ENCODE data around the gene C1orf122. TPM values are rescaled to one million over a fixed set of nuclear protein-coding genes. Genes with fewer than 3 reads are reported as not detected.

C1orf122 gene
- total RNA-seq, 1 donor from 2014 or later, result 9.4 TPM

DNA sequence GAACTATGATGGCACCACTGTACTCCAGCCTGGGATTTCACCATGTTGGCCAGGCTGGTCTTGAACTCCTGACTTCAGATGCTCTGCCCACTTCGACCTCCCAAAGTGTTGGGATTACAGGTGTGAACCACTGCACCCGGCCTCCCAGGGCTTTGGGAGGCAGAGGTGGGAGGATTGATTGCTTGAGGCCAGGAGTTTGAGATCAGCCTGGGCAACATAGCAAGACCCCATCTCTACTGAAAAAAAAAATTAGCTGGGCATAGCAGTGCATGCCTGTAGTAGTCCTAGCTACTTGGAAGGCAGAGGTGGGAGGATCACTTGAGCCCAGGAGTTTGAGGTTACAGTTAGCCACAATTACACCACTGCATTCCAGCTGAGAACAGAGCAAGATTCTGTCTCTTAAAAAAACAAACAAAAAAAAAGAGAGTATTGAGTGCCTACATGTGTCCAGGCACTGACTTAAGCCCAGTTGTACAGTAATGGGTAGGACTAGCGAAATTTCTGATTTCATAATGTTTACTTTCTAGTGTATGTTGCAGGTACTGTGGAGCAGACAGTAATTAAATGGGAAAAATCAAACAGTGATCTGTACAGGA lies 9.7 kb upstream of the C1orf122 start:
- peaks cover 17 to 35% (median 19%) of the 10 kb centered on the region in 3 donors for H3K36me3 ChIP-seq (ENCODE audit: control insufficient read depth in 3 of 3, insufficient read depth in 3 of 3, low read length in 3 of 3)
- no peak overlapping the region for H3K27ac ChIP-seq (ENCODE audit: low read depth, low read length)
- H3K9ac ChIP-seq (ENCODE audit: low read depth in 1 of 3, low read length in 3 of 3), result no peak overlapping the region
- peaks cover 0 to under 1% (median 0%) of the 10 kb centered on the region in 3 donors for H3K27me3 ChIP-seq (ENCODE audit: control insufficient read depth in 3 of 3, insufficient read depth in 3 of 3, low read length in 3 of 3)
- H3K4me1 ChIP-seq (ENCODE audit: control insufficient read depth in 3 of 3, insufficient read depth in 3 of 3, low read length in 3 of 3), result peaks cover 8 to 13% (median 10%) of the 10 kb centered on the region in 3 donors
- H3K4me3 ChIP-seq (ENCODE audit: low read length in 3 of 3), result no peak overlapping the region
- no peaks in the 10 kb centered on the region for H3K9me3 ChIP-seq (ENCODE audit: control insufficient read depth in 3 of 3, low read length in 3 of 3)

GRCh38 chr1:37802439-37802838 lies 5.2 kb upstream of the C1orf122 start:
- no peak overlapping the region for H3K9ac ChIP-seq (ENCODE audit: low read depth in 1 of 3, low read length in 3 of 3)
- peaks cover 55 to 69% (median 58%) of the 10 kb centered on the region in 3 donors for H3K36me3 ChIP-seq (ENCODE audit: control insufficient read depth in 3 of 3, insufficient read depth in 3 of 3, low read length in 3 of 3)
- H3K27me3 ChIP-seq (ENCODE audit: control insufficient read depth in 3 of 3, insufficient read depth in 3 of 3, low read length in 3 of 3), result no peaks in the 10 kb centered on the region
- H3K27ac ChIP-seq (ENCODE audit: low read depth, low read length), result no peak overlapping the region
- H3K4me3 ChIP-seq (ENCODE audit: low read length in 3 of 3), result no peak overlapping the region
- no peaks in the 10 kb centered on the region for H3K9me3 ChIP-seq (ENCODE audit: control insufficient read depth in 3 of 3, low read length in 3 of 3)
- peaks cover 9 to 11% (median 9%) of the 10 kb centered on the region in 3 donors for H3K4me1 ChIP-seq (ENCODE audit: control insufficient read depth in 3 of 3, insufficient read depth in 3 of 3, low read length in 3 of 3)

DNA sequence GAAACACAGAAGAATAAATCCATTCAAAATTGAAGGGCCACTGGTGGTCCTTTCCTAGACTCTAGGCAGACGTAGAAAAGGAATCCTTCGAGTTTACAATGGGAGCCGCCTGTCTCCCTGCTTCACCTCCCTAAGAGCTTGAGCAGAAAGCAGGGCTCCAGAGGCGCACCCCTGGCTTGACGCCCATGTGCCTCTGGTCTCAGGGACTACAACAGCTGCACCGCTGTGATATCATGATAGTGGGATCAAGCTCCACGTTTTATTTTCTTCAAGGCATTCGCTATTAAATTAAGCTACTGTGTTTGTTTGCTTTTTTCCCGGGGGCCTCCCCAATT lies 403 bp upstream of the C1orf122 start:
- Histone ChIP-seq H3K4me3 (ENCODE audit: low read length in 3 of 3) (peak overlapping the region; percentile 74 to 92 (median 86)), H3K27ac (ENCODE audit: low read depth, low read length) (peak overlapping the region; percentile 80), H3K9ac (ENCODE audit: low read depth in 1 of 3, low read length in 3 of 3) (peak overlapping the region; percentile 82 to 94 (median 93)), H3K4me1 (ENCODE audit: control insufficient read depth in 3 of 3, insufficient read depth in 3 of 3, low read length in 3 of 3) (peaks cover 17 to 23% (median 22%) of the 10 kb centered on the region in 3 donors), H3K36me3 (ENCODE audit: control insufficient read depth in 3 of 3, insufficient read depth in 3 of 3, low read length in 3 of 3) (peaks cover 41 to 44% (median 43%) of the 10 kb centered on the region in 3 donors), H3K9me3 (ENCODE audit: control insufficient read depth in 3 of 3, low read length in 3 of 3) (no peaks in the 10 kb centered on the region), H3K27me3 (ENCODE audit: control insufficient read depth in 3 of 3, insufficient read depth in 3 of 3, low read length in 3 of 3) (no peaks in the 10 kb centered on the region)

DNA sequence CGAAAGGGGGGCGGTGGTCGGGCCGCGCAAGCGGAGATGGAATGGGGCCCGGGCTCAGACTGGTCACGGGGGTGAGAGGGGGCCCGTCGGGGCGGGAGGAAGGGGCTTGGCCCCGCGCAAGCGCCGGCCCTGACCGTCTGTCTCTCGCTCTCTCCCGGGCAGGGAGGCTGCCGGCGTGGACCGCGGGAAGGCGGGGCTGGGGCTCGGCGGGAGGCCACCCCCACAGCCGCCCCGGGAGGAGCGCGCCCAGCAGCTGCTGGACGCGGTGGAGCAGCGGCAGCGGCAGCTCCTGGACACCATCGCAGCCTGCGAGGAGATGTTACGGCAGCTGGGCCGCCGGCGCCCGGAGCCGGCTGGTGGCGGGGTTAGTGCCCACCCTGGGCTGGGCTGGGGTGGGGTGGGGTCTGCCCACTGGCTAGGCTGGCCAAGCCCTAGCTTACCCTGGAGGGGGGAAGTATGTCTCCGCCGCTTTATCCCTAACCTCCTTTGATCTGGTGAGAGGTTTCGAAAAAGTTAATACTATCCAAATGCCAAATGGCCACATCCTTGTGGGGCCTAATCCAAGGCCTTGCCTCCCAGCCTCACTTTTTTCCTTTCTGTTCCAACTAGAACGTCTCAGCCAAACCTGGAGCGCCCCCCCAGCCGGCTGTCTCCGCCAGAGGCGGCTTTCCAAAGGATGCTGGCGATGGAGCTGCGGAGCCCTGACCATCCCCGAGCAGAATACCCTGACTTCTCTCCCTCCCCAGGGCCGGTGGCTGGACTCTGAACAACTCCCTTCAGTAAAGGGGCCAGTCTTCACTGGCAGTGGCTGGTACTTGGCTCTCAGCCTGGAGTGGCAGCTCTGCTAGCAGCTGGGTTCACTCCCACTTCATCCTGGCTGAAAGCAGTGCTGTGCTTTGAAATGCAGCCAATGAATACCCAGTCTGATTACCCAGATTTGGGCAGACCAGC lies 1.1 kb downstream of the C1orf122 start:
- Histone ChIP-seq H3K27me3 (ENCODE audit: control insufficient read depth in 3 of 3, insufficient read depth in 3 of 3, low read length in 3 of 3) (no peaks in the 10 kb centered on the region), H3K9me3 (ENCODE audit: control insufficient read depth in 3 of 3, low read length in 3 of 3) (no peaks in the 10 kb centered on the region), H3K4me3 (ENCODE audit: low read length in 3 of 3) (peak overlapping the region; percentile 74 to 92 (median 86)), H3K27ac (ENCODE audit: low read depth, low read length) (peak overlapping the region; percentile 89), H3K9ac (ENCODE audit: low read depth in 1 of 3, low read length in 3 of 3) (peak overlapping the region; percentile 63 to 94 (median 78)), H3K4me1 (ENCODE audit: control insufficient read depth in 3 of 3, insufficient read depth in 3 of 3, low read length in 3 of 3) (peaks cover 22 to 28% (median 27%) of the 10 kb centered on the region in 3 donors), H3K36me3 (ENCODE audit: control insufficient read depth in 3 of 3, insufficient read depth in 3 of 3, low read length in 3 of 3) (peaks cover 27 to 32% (median 32%) of the 10 kb centered on the region in 3 donors)

- H3K27ac ChIP-seq (ENCODE audit: low read depth, low read length), result no peak overlapping the region
- H3K4me1 ChIP-seq (ENCODE audit: control insufficient read depth in 3 of 3, insufficient read depth in 3 of 3, low read length in 3 of 3), result peaks cover 33 to 40% (median 38%) of the 10 kb centered on the region in 3 donors
- H3K9ac ChIP-seq (ENCODE audit: low read depth in 1 of 3, low read length in 3 of 3), result no peak overlapping the region
These were observed 2.4 kb downstream of the C1orf122 start for GRCh38 chr1:37809942-37810341.

DNA sequence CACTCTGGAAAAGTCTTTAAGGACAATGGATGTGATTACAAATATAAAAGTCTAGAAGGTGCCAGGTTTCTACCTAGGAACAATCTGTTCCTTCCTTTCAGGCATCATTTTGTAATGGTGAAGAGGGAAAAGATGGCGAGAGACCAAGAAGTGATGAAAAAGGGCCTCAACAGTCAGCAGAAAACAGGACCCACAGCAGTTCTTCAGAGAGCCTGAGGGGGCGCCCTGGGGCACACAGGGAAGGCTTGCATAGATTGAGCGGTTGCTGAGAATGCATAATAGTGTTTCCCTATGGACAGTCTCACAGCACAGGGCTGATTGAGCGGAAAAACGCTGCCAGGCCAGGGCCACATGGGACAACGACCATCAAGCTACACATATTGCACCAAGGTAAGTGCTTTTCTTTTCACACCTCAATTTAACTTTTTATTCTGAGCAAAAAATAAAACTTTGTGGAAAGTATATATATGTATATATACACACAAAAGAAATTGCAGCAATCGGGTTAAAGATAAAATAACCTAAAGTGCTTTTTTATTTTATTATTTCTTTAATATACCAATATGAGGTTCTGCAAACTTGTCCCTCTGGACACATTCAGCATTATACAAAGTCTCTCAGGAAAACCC lies 3.6 kb downstream of the C1orf122 start:
- no peak overlapping the region for H3K27ac ChIP-seq (ENCODE audit: low read depth, low read length)
- peaks cover 34 to 40% (median 39%) of the 10 kb centered on the region in 3 donors for H3K4me1 ChIP-seq (ENCODE audit: control insufficient read depth in 3 of 3, insufficient read depth in 3 of 3, low read length in 3 of 3)
- no peak overlapping the region for H3K9ac ChIP-seq (ENCODE audit: low read depth in 1 of 3, low read length in 3 of 3)
- H3K36me3 ChIP-seq (ENCODE audit: control insufficient read depth in 3 of 3, insufficient read depth in 3 of 3, low read length in 3 of 3), result peaks cover 17 to 25% (median 19%) of the 10 kb centered on the region in 3 donors
- H3K27me3 ChIP-seq (ENCODE audit: control insufficient read depth in 3 of 3, insufficient read depth in 3 of 3, low read length in 3 of 3), result no peaks in the 10 kb centered on the region
- H3K9me3 ChIP-seq (ENCODE audit: control insufficient read depth in 3 of 3, low read length in 3 of 3), result no peaks in the 10 kb centered on the region
- H3K4me3 ChIP-seq (ENCODE audit: low read length in 3 of 3), result no peak overlapping the region

More at GRCh38 chr1:37809942-37810341, 2.4 kb downstream of the C1orf122 start:
- H3K36me3 ChIP-seq (ENCODE audit: control insufficient read depth in 3 of 3, insufficient read depth in 3 of 3, low read length in 3 of 3), result peaks cover 18 to 24% (median 20%) of the 10 kb centered on the region in 3 donors
- no peaks in the 10 kb centered on the region for H3K27me3 ChIP-seq (ENCODE audit: control insufficient read depth in 3 of 3, insufficient read depth in 3 of 3, low read length in 3 of 3)
- no peak overlapping the region for H3K4me3 ChIP-seq (ENCODE audit: low read length in 3 of 3)
- H3K9me3 ChIP-seq (ENCODE audit: control insufficient read depth in 3 of 3, low read length in 3 of 3), result no peaks in the 10 kb centered on the region

DNA sequence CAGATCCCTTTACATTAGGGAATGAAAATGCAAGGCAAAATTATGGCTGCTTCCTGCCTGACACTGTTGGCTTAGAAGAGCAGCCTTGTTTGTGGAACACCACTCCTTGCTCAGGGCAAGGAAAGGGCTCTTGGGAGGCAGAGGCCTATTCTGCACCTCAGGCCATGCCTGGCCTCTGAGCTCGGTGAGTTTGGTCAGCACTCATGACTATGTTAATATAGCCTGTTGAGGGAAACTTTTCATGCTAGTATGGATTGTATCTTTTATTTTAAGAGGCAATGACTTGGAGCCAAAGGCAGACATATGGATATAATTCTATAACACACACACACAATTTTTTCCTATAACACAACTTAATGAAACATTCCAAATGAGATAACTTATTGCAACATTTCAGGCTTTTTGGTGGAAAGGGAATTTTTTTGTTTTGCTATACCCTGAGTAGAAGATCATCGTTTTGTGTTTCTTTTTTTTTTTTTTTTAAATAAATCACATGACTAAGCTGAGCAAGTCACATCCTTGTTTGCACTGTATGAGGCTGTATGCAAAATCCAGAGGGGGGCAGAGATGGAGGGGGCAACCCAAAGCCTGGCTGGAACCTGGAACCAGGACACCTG lies 6.0 kb downstream of the C1orf122 start:
- no peaks in the 10 kb centered on the region for H3K9me3 ChIP-seq (ENCODE audit: control insufficient read depth in 3 of 3, low read length in 3 of 3)
- no peak overlapping the region for H3K27ac ChIP-seq (ENCODE audit: low read depth, low read length)
- H3K4me1 ChIP-seq (ENCODE audit: control insufficient read depth in 3 of 3, insufficient read depth in 3 of 3, low read length in 3 of 3), result peaks cover 27 to 31% (median 30%) of the 10 kb centered on the region in 3 donors
- H3K36me3 ChIP-seq (ENCODE audit: control insufficient read depth in 3 of 3, insufficient read depth in 3 of 3, low read length in 3 of 3), result peaks cover 12 to 27% (median 23%) of the 10 kb centered on the region in 3 donors
- H3K27me3 ChIP-seq (ENCODE audit: control insufficient read depth in 3 of 3, insufficient read depth in 3 of 3, low read length in 3 of 3), result no peaks in the 10 kb centered on the region
- H3K9ac ChIP-seq (ENCODE audit: low read depth in 1 of 3, low read length in 3 of 3), result peak overlapping the region in 2 of 3 donors; percentile 59 to 78
- H3K4me3 ChIP-seq (ENCODE audit: low read length in 3 of 3), result no peak overlapping the region

- no peaks in the 10 kb centered on the region for H3K27me3 ChIP-seq (ENCODE audit: control insufficient read depth in 3 of 3, insufficient read depth in 3 of 3, low read length in 3 of 3)
- H3K4me1 ChIP-seq (ENCODE audit: control insufficient read depth in 3 of 3, insufficient read depth in 3 of 3, low read length in 3 of 3), result peaks cover 21 to 25% (median 24%) of the 10 kb centered on the region in 3 donors
- peak overlapping the region in 1 of 3 donors; percentile 26 for H3K4me3 ChIP-seq (ENCODE audit: low read length in 3 of 3)
- no peaks in the 10 kb centered on the region for H3K9me3 ChIP-seq (ENCODE audit: control insufficient read depth in 3 of 3, low read length in 3 of 3)
- peak overlapping the region in 2 of 3 donors; percentile 59 to 78 for H3K9ac ChIP-seq (ENCODE audit: low read depth in 1 of 3, low read length in 3 of 3)
- H3K36me3 ChIP-seq (ENCODE audit: control insufficient read depth in 3 of 3, insufficient read depth in 3 of 3, low read length in 3 of 3), result peaks cover 12 to 27% (median 23%) of the 10 kb centered on the region in 3 donors
- H3K27ac ChIP-seq (ENCODE audit: low read depth, low read length), result peak overlapping the region; percentile 5
These were observed 6.7 kb downstream of the C1orf122 start for GRCh38 chr1:37814252-37814651.

DNA sequence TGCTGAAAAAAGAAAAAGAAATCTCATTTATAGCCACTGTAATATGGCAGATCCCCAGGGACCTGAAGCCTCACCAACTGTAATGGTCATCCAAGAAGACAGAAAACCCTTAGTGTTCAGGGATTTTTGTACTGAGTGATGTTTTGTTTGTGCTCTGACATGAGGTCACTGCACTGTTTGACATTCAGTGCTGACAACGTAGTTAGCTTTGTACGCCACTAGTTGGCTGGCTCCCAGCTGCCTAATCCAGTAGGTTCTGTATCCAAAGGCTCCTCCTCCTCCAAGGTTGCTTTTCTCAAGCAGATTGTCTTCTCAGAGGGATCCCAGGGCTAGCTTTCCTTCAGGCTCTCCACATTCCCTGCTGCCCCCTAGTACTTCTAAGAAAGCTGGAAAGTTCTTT lies 9.9 kb downstream of the C1orf122 start:
- Histone ChIP-seq H3K27me3 (ENCODE audit: control insufficient read depth in 3 of 3, insufficient read depth in 3 of 3, low read length in 3 of 3) (no peaks in the 10 kb centered on the region), H3K4me3 (ENCODE audit: low read length in 3 of 3) (no peak overlapping the region), H3K9me3 (ENCODE audit: control insufficient read depth in 3 of 3, low read length in 3 of 3) (no peaks in the 10 kb centered on the region), H3K36me3 (ENCODE audit: control insufficient read depth in 3 of 3, insufficient read depth in 3 of 3, low read length in 3 of 3) (peaks cover 32 to 49% (median 45%) of the 10 kb centered on the region in 3 donors), H3K4me1 (ENCODE audit: control insufficient read depth in 3 of 3, insufficient read depth in 3 of 3, low read length in 3 of 3) (peaks cover 19 to 23% (median 20%) of the 10 kb centered on the region in 3 donors), H3K9ac (ENCODE audit: low read depth in 1 of 3, low read length in 3 of 3) (no peak overlapping the region), H3K27ac (ENCODE audit: low read depth, low read length) (no peak overlapping the region)
